Astrocyte (in vitro differentiated cells and primary cell): ENCODE measurements around the gene NR3C1. TPM values are rescaled to one million over a fixed set of nuclear protein-coding genes. Genes with fewer than 3 reads are reported as not detected.

ENCODE experiments used
- DNase-seq: peaks from one replicate; pipeline ENCODE4 v3.0.0-alpha.2; 2010; ENCODE audit warnings: low read depth
- FAIRE-seq: peaks from 2 replicates; lab custom pipeline; 2011; peaks lifted over from hg19 to GRCh38; lab: Jason Lieb, UNC
- H2AFZ ChIP-seq: 2 replicates; pipeline ENCODE4 v1.6.0; 2012; ENCODE audit warnings: low read depth, low read length, inconsistent platforms
- H3K27ac ChIP-seq: 2 replicates; pipeline ENCODE4 v1.5.1; 2011; ENCODE audit warnings: low read depth, low read length, inconsistent platforms
- H3K27me3 ChIP-seq: 2 replicates; pipeline ENCODE4 v1.6.0; 2011; ENCODE audit warnings: low read length, inconsistent platforms; ENCODE audit not compliant: insufficient read depth
- H3K36me3 ChIP-seq: 2 replicates; pipeline ENCODE4 v1.5.1; 2011; ENCODE audit warnings: low read length, inconsistent platforms; ENCODE audit not compliant: insufficient read depth
- H3K4me1 ChIP-seq: 2 replicates; pipeline ENCODE4 v1.5.1; 2011; ENCODE audit warnings: low read length, inconsistent platforms; ENCODE audit not compliant: insufficient read depth
- H3K4me2 ChIP-seq: 2 replicates; pipeline ENCODE4 v1.6.0; 2012; ENCODE audit warnings: low read length, inconsistent platforms
- H3K4me3 ChIP-seq: 2 replicates; pipeline ENCODE4 v1.5.1; 2011; ENCODE audit warnings: low read depth, mild to moderate bottlenecking, low read length, inconsistent platforms; ENCODE audit not compliant: insufficient read depth
- H3K79me2 ChIP-seq: 2 replicates; pipeline ENCODE4 v1.6.0; 2012; ENCODE audit warnings: mild to moderate bottlenecking, low read length, inconsistent platforms; ENCODE audit not compliant: insufficient read depth
- H3K9ac ChIP-seq: 2 replicates; pipeline ENCODE4 v1.6.0; 2012; ENCODE audit warnings: mild to moderate bottlenecking, low read length, inconsistent platforms
- H3K9me3 ChIP-seq: 2 replicates; pipeline ENCODE4 v1.5.1; 2012; ENCODE audit warnings: low read depth, mild to moderate bottlenecking, low read length, inconsistent platforms; ENCODE audit not compliant: insufficient read depth
- H4K20me1 ChIP-seq: 2 replicates; pipeline ENCODE4 v1.6.0; 2012; ENCODE audit warnings: low read length, inconsistent platforms; ENCODE audit not compliant: insufficient read depth
- H3K27ac Mint-ChIP-seq: one replicate; pipeline ENCODE4 v1.8.0; 2021; ENCODE audit warnings: mild to moderate bottlenecking, mixed read lengths; ENCODE audit not compliant: unreplicated experiment
- H3K27me3 Mint-ChIP-seq: one replicate; pipeline ENCODE4 v1.8.0; 2021; ENCODE audit warnings: low read depth, mixed read lengths; ENCODE audit not compliant: unreplicated experiment
- H3K36me3 Mint-ChIP-seq: one replicate; pipeline ENCODE4 v1.8.0; 2021; ENCODE audit warnings: low read depth, mixed read lengths; ENCODE audit not compliant: unreplicated experiment
- H3K4me1 Mint-ChIP-seq: one replicate; pipeline ENCODE4 v1.8.0; 2021; ENCODE audit warnings: low read depth, mixed read lengths; ENCODE audit not compliant: unreplicated experiment
- H3K4me3 Mint-ChIP-seq: one replicate; pipeline ENCODE4 v1.8.0; 2021; ENCODE audit warnings: mild to moderate bottlenecking, moderate library complexity, mixed read lengths; ENCODE audit not compliant: unreplicated experiment
- H3K9me3 Mint-ChIP-seq: one replicate; pipeline ENCODE4 v1.8.0; 2021; ENCODE audit warnings: mild to moderate bottlenecking, mixed read lengths; ENCODE audit not compliant: unreplicated experiment
- EZH2 ChIP-seq: IDR thresholded peaks from 2 replicates; pipeline ENCODE4 v1.6.1; 2012; ENCODE audit warnings: mild to moderate bottlenecking, low read length, inconsistent platforms; ENCODE audit not compliant: insufficient read depth
- total RNA-seq: library from RNA; stranded (reverse); gene quantifications from 2 replicates; pipeline ENCODE4 v1.2.1, GENCODE V29; 2021
- TF ChIP-seq, protein P1 (sequence below): IDR thresholded peaks from 2 replicates; pipeline ENCODE4 v1.5.1; 2011; ENCODE audit warnings: low read depth, mild to moderate bottlenecking, inconsistent platforms, low read length, moderate library complexity; ENCODE audit not compliant: insufficient read depth

NR3C1 gene
- total RNA-seq, 1 donor from 2014 or later: 35.4 TPM

DNA sequence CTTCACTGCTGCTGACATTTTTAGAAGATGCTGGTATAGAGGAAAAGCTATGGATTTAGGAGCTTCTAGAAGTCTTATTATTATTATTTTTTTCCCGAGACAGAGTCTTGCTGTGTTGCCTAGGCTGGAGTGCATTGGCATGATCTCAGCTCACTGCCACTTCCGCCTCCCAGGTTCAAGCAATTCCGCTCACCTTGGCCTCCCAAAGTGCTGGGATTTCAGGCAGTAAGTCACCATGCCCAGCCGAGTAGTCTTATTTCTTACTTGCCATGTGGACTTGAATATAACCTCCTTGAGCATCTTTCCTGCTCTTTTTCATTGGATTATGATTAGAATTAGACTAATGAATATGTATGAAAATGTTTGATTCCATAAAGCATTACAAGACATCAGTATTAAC is 119.5 kb downstream of the NR3C1 start:
- H3K9ac ChIP-seq: no peak overlapping the region
- H3K9me3 Mint-ChIP-seq: peaks cover 2% of the 10 kb centered on the region
- no peak for TF ChIP-seq EZH2
- TF ChIP-seq, protein P1, sequence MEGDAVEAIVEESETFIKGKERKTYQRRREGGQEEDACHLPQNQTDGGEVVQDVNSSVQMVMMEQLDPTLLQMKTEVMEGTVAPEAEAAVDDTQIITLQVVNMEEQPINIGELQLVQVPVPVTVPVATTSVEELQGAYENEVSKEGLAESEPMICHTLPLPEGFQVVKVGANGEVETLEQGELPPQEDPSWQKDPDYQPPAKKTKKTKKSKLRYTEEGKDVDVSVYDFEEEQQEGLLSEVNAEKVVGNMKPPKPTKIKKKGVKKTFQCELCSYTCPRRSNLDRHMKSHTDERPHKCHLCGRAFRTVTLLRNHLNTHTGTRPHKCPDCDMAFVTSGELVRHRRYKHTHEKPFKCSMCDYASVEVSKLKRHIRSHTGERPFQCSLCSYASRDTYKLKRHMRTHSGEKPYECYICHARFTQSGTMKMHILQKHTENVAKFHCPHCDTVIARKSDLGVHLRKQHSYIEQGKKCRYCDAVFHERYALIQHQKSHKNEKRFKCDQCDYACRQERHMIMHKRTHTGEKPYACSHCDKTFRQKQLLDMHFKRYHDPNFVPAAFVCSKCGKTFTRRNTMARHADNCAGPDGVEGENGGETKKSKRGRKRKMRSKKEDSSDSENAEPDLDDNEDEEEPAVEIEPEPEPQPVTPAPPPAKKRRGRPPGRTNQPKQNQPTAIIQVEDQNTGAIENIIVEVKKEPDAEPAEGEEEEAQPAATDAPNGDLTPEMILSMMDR: no peak
- no peaks in the 10 kb centered on the region for H3K36me3 ChIP-seq
- no peak overlapping the region for H3K27ac Mint-ChIP-seq
- peaks cover 3% of the 10 kb centered on the region for H3K4me1 ChIP-seq
- no peaks in the 10 kb centered on the region for H3K27me3 ChIP-seq
- no peak overlapping the region for H3K27ac ChIP-seq
- H3K27me3 Mint-ChIP-seq: no peaks in the 10 kb centered on the region
- H3K79me2 ChIP-seq: no peaks in the 10 kb centered on the region
- H2AFZ ChIP-seq: no peak overlapping the region
- H3K4me3 Mint-ChIP-seq: no peak overlapping the region
- DNase-seq (no peak), FAIRE-seq (no peak)
- no peak overlapping the region for H3K4me2 ChIP-seq
- no peaks in the 10 kb centered on the region for H4K20me1 ChIP-seq
- peaks cover 11% of the 10 kb centered on the region for H3K36me3 Mint-ChIP-seq
- H3K4me3 ChIP-seq: no peak overlapping the region
- no peaks in the 10 kb centered on the region for H3K9me3 ChIP-seq
- no peaks in the 10 kb centered on the region for H3K4me1 Mint-ChIP-seq

DNA sequence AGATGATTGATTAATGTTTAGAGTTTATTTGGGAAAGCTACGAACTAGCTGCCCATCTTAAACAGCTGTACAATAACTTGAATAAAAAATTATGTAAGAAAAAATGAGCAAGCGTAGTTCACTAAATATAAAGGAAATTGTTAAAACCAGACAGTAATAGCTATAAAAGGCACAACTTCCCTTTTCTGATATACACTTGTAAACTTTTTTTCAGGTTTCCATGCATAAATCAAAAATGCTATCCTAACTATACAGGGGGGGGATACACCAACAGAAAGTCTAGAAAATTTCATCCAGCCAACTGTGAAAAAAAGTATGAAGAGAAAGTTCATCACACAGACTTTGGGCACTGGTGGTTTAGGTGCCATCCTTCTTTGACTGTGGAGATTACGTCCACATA is 122.3 kb downstream of the NR3C1 start:
- H3K4me1 ChIP-seq: peaks cover 3% of the 10 kb centered on the region
- no peak for FAIRE-seq
- no peak overlapping the region for H3K4me3 Mint-ChIP-seq

DNA sequence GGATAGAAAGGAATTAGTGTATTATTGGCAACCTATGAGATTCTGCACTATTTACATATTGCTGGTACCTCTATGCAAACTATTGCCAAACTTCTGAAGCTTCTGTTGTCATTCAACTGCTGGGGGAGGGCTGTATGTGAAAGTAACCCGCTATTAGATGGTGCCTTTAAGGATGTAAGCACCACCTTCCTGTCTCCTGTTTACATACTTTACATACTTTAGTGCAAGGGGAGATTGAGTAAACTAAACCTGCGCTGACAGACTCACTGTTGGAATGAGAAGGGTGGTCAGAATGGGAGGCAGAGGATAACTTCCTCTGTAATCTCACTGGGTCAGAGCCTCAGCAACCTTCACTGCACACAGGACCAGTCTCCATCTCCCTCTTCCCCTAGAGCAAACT is 123.8 kb downstream of the NR3C1 start:
- Histone ChIP-seq H3K9me3 (no peaks in the 10 kb centered on the region), H3K79me2 (no peaks in the 10 kb centered on the region), H3K4me2 (no peak overlapping the region), H3K4me1 (peaks cover 3% of the 10 kb centered on the region), H3K4me3 (no peak overlapping the region), H3K27me3 (no peaks in the 10 kb centered on the region), H4K20me1 (no peaks in the 10 kb centered on the region), H3K9ac (no peak overlapping the region), H2AFZ (no peak overlapping the region), H3K27ac (no peak overlapping the region), H3K36me3 (peaks cover 3% of the 10 kb centered on the region)
- no peak overlapping the region for H3K27ac Mint-ChIP-seq
- TF ChIP-seq, protein P1: no peak
- no peak for TF ChIP-seq EZH2
- H3K9me3 Mint-ChIP-seq: peaks cover 2% of the 10 kb centered on the region
- H3K27me3 Mint-ChIP-seq: no peaks in the 10 kb centered on the region
- DNase-seq: peak; percentile 16
- no peak for FAIRE-seq
- H3K4me3 Mint-ChIP-seq: no peak overlapping the region
- no peaks in the 10 kb centered on the region for H3K4me1 Mint-ChIP-seq
- peaks cover 9% of the 10 kb centered on the region for H3K36me3 Mint-ChIP-seq

More for the DNA sequence above, 122.3 kb downstream of the NR3C1 start:
- H3K36me3 ChIP-seq: no peaks in the 10 kb centered on the region
- Mint-ChIP-seq H3K27ac (no peak overlapping the region), H3K27me3 (no peaks in the 10 kb centered on the region), H3K4me1 (no peaks in the 10 kb centered on the region), H3K9me3 (peaks cover 2% of the 10 kb centered on the region), H3K36me3 (peaks cover 11% of the 10 kb centered on the region)
- no peaks in the 10 kb centered on the region for H3K79me2 ChIP-seq
- H2AFZ ChIP-seq: no peak overlapping the region
- H3K9ac ChIP-seq: no peak overlapping the region
- H3K27me3 ChIP-seq: no peaks in the 10 kb centered on the region
- no peaks in the 10 kb centered on the region for H3K9me3 ChIP-seq
- H3K4me3 ChIP-seq: no peak overlapping the region
- H3K27ac ChIP-seq: no peak overlapping the region
- DNase-seq: no peak
- no peak overlapping the region for H3K4me2 ChIP-seq
- no peak for TF ChIP-seq EZH2
- TF ChIP-seq, protein P1: no peak
- H4K20me1 ChIP-seq: no peaks in the 10 kb centered on the region
